ENCODE data around the gene TIMMDC1.

- no peak for TF ChIP-seq POLR2A (IDR thresholded peaks at IDR 0.05)
- TF ChIP-seq, protein P1, sequence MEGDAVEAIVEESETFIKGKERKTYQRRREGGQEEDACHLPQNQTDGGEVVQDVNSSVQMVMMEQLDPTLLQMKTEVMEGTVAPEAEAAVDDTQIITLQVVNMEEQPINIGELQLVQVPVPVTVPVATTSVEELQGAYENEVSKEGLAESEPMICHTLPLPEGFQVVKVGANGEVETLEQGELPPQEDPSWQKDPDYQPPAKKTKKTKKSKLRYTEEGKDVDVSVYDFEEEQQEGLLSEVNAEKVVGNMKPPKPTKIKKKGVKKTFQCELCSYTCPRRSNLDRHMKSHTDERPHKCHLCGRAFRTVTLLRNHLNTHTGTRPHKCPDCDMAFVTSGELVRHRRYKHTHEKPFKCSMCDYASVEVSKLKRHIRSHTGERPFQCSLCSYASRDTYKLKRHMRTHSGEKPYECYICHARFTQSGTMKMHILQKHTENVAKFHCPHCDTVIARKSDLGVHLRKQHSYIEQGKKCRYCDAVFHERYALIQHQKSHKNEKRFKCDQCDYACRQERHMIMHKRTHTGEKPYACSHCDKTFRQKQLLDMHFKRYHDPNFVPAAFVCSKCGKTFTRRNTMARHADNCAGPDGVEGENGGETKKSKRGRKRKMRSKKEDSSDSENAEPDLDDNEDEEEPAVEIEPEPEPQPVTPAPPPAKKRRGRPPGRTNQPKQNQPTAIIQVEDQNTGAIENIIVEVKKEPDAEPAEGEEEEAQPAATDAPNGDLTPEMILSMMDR (IDR thresholded peaks at IDR 0.05) = no peak
These were observed 10.0 kb downstream of the TIMMDC1 start for GRCh38 chr3:119508172-119508845.
